ENCODE results near the gene DCHS2.

DCHS2 gene

GRCh38 chr4:154456889-154457288, 34.7 kb downstream of the DCHS2 start:
- TF ChIP-seq REST (IDR thresholded peaks at IDR 0.05; ENCODE audit: insufficient read depth in 1 of 2, low read depth in 2 of 2, low read length in 2 of 2) (no peak), TAF1 (IDR thresholded peaks at IDR 0.05; ENCODE audit: borderline replicate concordance, insufficient read depth, low read length) (no peak), FOXP2 (optimal IDR thresholded peaks at IDR 0.05; ENCODE audit: borderline replicate concordance, extremely low read depth, extremely low read length, insufficient read depth) (no peak)

- no peak for TF ChIP-seq TAF1 (IDR thresholded peaks at IDR 0.05; ENCODE audit: borderline replicate concordance, insufficient read depth, low read length)
- TF ChIP-seq REST (IDR thresholded peaks at IDR 0.05; ENCODE audit: insufficient read depth in 1 of 2, low read depth in 2 of 2, low read length in 2 of 2) = no peak
- no peak for TF ChIP-seq FOXP2 (optimal IDR thresholded peaks at IDR 0.05; ENCODE audit: borderline replicate concordance, extremely low read depth, extremely low read length, insufficient read depth)
- TF ChIP-seq SIN3A (IDR thresholded peaks at IDR 0.05; ENCODE audit: borderline replicate concordance, insufficient read depth, low read length) = no peak
- no peak for TF ChIP-seq POLR2AphosphoS5 (IDR thresholded peaks at IDR 0.05; ENCODE audit: low read depth, low read length)
Measured at GRCh38 chr4:154456240-154456639, 35.4 kb downstream of the DCHS2 start.

- TF ChIP-seq REST (IDR thresholded peaks at IDR 0.05; ENCODE audit: insufficient read depth in 1 of 2, low read depth in 2 of 2, low read length in 2 of 2) (no peak), TAF1 (IDR thresholded peaks at IDR 0.05; ENCODE audit: borderline replicate concordance, insufficient read depth, low read length) (no peak), POLR2AphosphoS5 (IDR thresholded peaks at IDR 0.05; ENCODE audit: low read depth, low read length) (no peak), SIN3A (IDR thresholded peaks at IDR 0.05; ENCODE audit: borderline replicate concordance, insufficient read depth, low read length) (no peak), FOXP2 (optimal IDR thresholded peaks at IDR 0.05; ENCODE audit: borderline replicate concordance, extremely low read depth, extremely low read length, insufficient read depth) (no peak)
Measured at GRCh38 chr4:154455111-154455510, 36.5 kb downstream of the DCHS2 start.

GRCh38 chr4:154454710-154455109, 36.9 kb downstream of the DCHS2 start:
- no peak for TF ChIP-seq TAF1 (IDR thresholded peaks at IDR 0.05; ENCODE audit: borderline replicate concordance, insufficient read depth, low read length)
- TF ChIP-seq FOXP2 (optimal IDR thresholded peaks at IDR 0.05; ENCODE audit: borderline replicate concordance, extremely low read depth, extremely low read length, insufficient read depth) = no peak
- no peak for TF ChIP-seq SIN3A (IDR thresholded peaks at IDR 0.05; ENCODE audit: borderline replicate concordance, insufficient read depth, low read length)
- no peak for TF ChIP-seq REST (IDR thresholded peaks at IDR 0.05; ENCODE audit: insufficient read depth in 1 of 2, low read depth in 2 of 2, low read length in 2 of 2)
- no peak for TF ChIP-seq POLR2AphosphoS5 (IDR thresholded peaks at IDR 0.05; ENCODE audit: low read depth, low read length)

- TF ChIP-seq REST (IDR thresholded peaks at IDR 0.05; ENCODE audit: insufficient read depth in 1 of 2, low read depth in 2 of 2, low read length in 2 of 2) = no peak
- TF ChIP-seq POLR2AphosphoS5 (IDR thresholded peaks at IDR 0.05; ENCODE audit: low read depth, low read length) = no peak
- TF ChIP-seq TAF1 (IDR thresholded peaks at IDR 0.05; ENCODE audit: borderline replicate concordance, insufficient read depth, low read length) = no peak
- no peak for TF ChIP-seq SIN3A (IDR thresholded peaks at IDR 0.05; ENCODE audit: borderline replicate concordance, insufficient read depth, low read length)
- no peak for TF ChIP-seq FOXP2 (optimal IDR thresholded peaks at IDR 0.05; ENCODE audit: borderline replicate concordance, extremely low read depth, extremely low read length, insufficient read depth)
Measured at GRCh38 chr4:154452798-154453346, 38.7 kb downstream of the DCHS2 start.
